ENCODE results near the gene CHRM4.
A peak's percentile ranks its signal among the peaks of the same experiment; 100 is the strongest.

Gene CHRM4

DNA sequence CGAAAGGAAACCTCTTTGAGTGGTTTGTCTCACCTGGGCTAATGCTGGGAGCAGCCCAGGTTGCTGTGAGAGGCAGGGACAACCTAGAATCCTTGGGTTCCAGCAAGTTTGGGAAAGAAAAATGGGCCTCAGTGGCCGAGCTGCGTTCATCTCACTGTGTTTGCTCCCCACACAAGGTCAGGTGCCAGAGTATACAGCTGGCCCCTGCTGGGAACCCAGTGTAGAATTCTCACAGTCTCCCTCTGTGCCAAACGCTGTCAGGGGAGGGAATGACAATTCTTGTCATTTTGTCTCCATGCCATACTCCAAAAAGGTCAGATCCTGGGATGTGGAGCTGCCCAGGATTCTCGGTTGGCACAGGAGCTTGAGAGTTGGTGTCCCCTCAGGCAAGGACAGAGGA is 40.0 kb downstream of the CHRM4 start:
- DNase-seq (ENCODE audit: low spot score): no peak
- TF ChIP-seq, protein P1, sequence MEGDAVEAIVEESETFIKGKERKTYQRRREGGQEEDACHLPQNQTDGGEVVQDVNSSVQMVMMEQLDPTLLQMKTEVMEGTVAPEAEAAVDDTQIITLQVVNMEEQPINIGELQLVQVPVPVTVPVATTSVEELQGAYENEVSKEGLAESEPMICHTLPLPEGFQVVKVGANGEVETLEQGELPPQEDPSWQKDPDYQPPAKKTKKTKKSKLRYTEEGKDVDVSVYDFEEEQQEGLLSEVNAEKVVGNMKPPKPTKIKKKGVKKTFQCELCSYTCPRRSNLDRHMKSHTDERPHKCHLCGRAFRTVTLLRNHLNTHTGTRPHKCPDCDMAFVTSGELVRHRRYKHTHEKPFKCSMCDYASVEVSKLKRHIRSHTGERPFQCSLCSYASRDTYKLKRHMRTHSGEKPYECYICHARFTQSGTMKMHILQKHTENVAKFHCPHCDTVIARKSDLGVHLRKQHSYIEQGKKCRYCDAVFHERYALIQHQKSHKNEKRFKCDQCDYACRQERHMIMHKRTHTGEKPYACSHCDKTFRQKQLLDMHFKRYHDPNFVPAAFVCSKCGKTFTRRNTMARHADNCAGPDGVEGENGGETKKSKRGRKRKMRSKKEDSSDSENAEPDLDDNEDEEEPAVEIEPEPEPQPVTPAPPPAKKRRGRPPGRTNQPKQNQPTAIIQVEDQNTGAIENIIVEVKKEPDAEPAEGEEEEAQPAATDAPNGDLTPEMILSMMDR (IDR thresholded peaks at IDR 0.05; ENCODE audit: extremely low read depth, insufficient read depth, missing control alignments): no peak
- in situ Hi-C loops (cut with MboI; ENCODE audit: low pct_unique_long_range_greater_than_20kb, low sequenced_read_pairs, unreplicated experiment): no loop called here

DNA sequence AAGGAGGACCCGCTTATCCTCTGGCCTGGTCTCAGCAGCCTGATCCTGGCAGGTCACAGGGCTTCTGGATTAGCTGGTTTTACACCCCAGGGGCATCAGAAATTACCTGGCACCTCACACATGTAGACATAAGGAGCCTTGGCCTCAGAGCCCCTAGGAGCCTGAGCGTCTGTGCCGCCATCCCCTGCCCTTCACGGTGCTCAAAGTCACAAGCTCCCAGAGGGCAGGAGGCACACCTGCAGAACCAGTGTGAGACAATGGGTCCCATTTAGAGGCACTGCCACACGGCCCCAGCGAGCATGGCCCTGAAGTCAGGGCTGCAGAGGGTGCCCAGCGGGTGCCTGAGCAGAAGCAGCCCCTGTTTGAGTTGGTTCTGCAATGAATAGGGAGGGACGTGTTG is 40.4 kb downstream of the CHRM4 start:
- in situ Hi-C loops (cut with MboI; ENCODE audit: low pct_unique_long_range_greater_than_20kb, low sequenced_read_pairs, unreplicated experiment): no loop called here
- TF ChIP-seq, protein P1 (IDR thresholded peaks at IDR 0.05; ENCODE audit: extremely low read depth, insufficient read depth, missing control alignments): no peak
- no peak for DNase-seq (ENCODE audit: low spot score)

DNA sequence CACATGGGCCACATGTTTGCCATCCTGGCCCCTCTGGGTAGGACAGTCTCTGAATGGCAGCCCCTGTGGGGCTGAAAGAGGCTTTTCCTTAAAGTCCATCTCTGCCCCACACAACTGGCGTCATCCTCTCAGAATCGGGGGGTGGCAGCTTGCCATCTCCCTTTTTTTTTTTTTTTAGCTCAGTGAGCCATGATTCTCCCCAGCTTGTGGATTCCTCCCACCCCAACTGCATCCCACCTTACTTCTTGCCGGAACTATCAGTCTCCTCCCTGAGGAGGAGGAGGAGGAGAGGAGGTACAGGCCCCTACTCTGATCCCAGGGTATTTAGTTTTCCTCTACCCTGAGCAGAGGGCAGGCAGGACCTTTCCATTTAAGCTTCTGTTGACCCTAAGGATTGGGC is 40.9 kb downstream of the CHRM4 start:
- TF ChIP-seq, protein P1 (IDR thresholded peaks at IDR 0.05; ENCODE audit: extremely low read depth, insufficient read depth, missing control alignments): no peak
- no peak for DNase-seq (ENCODE audit: low spot score)
- in situ Hi-C loops (cut with MboI; ENCODE audit: low pct_unique_long_range_greater_than_20kb, low sequenced_read_pairs, unreplicated experiment): no loop called here

DNA sequence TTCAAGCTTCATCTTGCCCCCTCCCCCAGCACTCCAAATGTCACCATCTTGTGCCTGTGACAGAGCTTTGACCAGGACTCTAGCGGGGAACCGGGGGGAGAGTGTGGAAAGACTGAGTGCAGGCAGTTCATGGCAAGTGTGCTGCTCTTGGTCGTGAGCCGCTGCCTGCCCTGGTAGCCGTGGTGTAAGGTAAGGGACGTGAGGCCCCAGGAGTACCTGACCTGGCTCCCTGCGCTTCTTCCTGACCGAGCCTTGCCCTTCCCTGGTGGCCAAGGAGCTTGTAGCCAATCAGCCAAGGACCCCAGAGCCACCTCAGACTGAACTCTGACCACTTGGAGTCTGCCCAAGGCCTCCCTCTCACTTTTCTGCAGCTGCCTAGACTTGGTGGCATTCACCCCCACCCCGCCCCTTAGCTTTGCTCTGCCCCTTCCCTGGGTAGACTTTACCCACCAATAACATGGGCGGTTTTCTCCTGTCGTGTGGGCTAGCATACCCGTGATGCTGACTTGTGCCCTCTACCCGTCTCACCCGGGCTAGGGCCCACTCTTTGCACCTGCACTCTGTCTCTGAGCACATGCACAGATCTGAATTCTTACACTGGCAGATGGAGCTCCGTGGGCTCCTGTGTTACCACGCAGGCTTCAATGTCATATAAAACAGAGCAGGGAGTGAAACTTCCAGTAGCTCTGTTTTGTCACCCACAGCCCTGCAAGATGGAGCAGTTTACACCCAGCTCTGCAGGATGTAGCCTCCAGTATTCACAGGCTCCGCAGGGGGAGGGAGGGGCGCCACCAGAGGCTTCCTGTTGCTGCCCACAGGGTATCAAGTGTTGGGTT is 42.8 kb downstream of the CHRM4 start:
- TF ChIP-seq, protein P1 (IDR thresholded peaks at IDR 0.05; ENCODE audit: extremely low read depth, insufficient read depth, missing control alignments): no peak
- no peak for DNase-seq (ENCODE audit: low spot score)

DNA sequence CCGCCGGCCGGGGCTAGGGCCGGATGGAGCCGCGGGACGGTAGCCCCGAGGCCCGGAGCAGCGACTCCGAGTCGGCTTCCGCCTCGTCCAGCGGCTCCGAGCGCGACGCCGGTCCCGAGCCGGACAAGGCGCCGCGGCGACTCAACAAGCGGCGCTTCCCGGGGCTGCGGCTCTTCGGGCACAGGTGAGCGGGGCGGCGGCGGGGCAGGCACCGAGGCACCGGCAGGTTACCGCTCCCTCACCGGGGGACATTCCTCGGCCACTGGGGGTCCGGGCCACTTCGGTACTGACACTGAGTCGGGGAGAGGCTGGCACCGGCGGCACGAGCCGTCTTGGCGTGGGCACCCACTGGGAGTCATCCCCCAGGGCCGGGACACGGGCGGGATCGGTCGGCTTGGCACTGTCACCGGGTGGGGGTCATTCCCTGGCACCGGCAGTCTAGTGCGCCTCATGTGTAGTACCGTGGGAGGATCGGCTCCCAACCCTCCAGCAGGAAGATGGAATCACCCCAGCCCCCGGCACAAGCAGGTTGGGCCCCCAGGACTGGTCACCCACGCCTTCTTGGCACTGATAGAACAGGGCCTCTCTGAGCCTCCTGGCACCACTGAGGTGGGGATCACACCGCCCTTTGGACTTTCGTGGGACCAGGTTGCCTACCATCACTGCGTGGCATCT is 43.8 kb downstream of the CHRM4 start:
- TF ChIP-seq, protein P1 (IDR thresholded peaks at IDR 0.05; ENCODE audit: extremely low read depth, insufficient read depth, missing control alignments): no peak
- DNase-seq (ENCODE audit: low spot score): no peak
- in situ Hi-C loops (cut with MboI; ENCODE audit: low pct_unique_long_range_greater_than_20kb, low sequenced_read_pairs, unreplicated experiment): no loop called here

More for the DNA sequence above, 42.8 kb downstream of the CHRM4 start:
- in situ Hi-C loops (cut with MboI; ENCODE audit: low pct_unique_long_range_greater_than_20kb, low sequenced_read_pairs, unreplicated experiment): no loop called here

DNA sequence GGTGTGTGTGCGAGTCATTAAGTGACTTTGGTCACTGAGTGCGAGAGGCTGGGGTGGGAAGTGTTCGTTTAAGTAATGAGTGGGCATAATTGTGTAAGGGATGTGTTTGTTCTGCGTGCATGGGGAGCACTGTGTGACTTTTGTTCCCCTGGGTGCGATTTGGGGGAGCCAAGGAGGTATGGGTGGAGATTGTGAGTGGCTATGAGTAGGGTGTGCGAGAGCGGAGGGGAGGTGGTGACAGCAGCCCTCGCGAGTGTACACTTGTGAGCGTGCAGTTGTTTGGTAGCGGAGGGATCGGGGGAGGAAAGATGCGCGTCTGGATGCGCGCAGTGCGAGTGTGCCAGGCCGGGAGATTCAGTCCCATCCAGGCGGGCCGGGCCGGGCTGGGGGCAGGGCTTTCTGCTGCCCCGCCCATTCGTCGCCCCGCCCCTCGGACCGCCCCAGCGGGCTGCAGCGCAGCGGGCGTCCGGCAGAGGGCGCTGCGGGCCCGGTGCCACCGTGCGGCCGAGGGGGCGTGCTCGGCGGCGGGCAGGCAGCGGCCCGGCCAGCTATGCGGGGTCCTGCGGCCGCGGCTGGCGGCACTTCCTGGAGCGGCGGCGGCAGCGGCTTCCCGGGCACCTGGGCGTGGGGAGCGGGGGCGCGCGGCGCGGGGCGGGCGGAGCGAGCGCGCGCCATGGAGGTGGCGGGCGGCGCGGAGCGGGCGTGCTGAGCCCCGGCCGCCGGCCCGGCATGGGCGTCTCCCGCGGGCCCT is 44.5 kb downstream of the CHRM4 start, which contains the start of gene DGKZ:
Gene DGKZ, plus strand, starts transcription at position 578 of the 751 bp plus-strand sequence. CDS start 197 bp downstream, outside the sequence.
- in situ Hi-C loops (cut with MboI; ENCODE audit: low pct_unique_long_range_greater_than_20kb, low sequenced_read_pairs, unreplicated experiment): no loop called here
- DNase-seq (ENCODE audit: low spot score): peak; percentile 95
- TF ChIP-seq, protein P1 (IDR thresholded peaks at IDR 0.05; ENCODE audit: extremely low read depth, insufficient read depth, missing control alignments): peak; percentile 96
